Measurements from ENCODE around the gene RNF214.

The RNF214 gene

DNA sequence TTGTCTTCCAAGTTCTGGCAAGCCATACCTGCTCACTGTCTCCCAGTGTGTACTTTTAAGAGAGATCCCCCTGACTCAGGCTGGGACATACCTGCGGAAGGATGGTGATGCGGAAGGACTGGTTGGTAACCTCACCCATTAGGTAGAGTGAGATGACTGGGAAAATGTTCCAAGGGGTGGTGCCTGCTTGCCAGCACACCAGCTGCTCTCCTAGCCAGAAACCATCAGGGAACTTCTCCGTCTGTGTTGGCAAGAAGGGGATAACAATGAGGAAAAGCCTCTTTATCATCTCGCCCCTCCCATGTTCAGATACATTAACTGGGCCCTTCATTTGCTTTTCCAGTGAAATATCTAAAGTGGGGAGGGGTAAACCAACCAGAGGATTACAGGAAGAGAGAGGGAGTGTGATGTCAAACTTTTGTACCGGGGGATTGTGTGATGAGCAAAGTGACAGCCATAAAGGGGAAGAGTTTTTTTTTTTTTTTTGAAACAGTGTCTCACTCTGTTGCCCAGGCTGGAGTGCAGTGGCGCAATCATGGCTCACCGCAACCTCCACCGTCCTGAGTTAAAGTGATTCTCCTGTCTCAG, 58.4 kb downstream of the RNF214 start, which contains the start of gene BACE1-AS:
Gene BACE1-AS, plus strand, starts transcription at position 538 of the 588 bp plus-strand sequence.
- ATAC-seq = no peak
- TF ChIP-seq PPARA (CRISPR knock-in tag; IDR thresholded peaks at IDR 0.05; ENCODE audit: borderline replicate concordance) = no peak
- TF ChIP-seq SNAI2 (CRISPR knock-in tag; IDR thresholded peaks at IDR 0.05) = no peak
- TF ChIP-seq ZC3H10 (CRISPR knock-in tag; IDR thresholded peaks at IDR 0.05) = no peak
- TF ChIP-seq ZNF70 (CRISPR knock-in tag; IDR thresholded peaks at IDR 0.05) = no peak
- no peak for TF ChIP-seq ARNTL (CRISPR knock-in tag; IDR thresholded peaks at IDR 0.05; ENCODE audit: borderline replicate concordance, low read depth)
- no peak for TF ChIP-seq TOX (CRISPR knock-in tag; IDR thresholded peaks at IDR 0.05; ENCODE audit: borderline replicate concordance)
- TF ChIP-seq, protein P1, sequence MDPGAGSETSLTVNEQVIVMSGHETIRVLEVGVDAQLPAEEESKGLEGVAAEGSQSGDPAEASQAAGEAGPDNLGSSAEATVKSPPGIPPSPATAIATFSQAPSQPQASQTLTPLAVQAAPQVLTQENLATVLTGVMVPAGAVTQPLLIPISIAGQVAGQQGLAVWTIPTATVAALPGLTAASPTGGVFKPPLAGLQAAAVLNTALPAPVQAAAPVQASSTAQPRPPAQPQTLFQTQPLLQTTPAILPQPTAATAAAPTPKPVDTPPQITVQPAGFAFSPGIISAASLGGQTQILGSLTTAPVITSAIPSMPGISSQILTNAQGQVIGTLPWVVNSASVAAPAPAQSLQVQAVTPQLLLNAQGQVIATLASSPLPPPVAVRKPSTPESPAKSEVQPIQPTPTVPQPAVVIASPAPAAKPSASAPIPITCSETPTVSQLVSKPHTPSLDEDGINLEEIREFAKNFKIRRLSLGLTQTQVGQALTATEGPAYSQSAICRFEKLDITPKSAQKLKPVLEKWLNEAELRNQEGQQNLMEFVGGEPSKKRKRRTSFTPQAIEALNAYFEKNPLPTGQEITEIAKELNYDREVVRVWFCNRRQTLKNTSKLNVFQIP (CRISPR knock-in tag; IDR thresholded peaks at IDR 0.05; ENCODE audit: borderline replicate concordance, low read depth) = no peak
- TF ChIP-seq ZFP3 (CRISPR knock-in tag; IDR thresholded peaks at IDR 0.05) = no peak
- TF ChIP-seq, protein P2, sequence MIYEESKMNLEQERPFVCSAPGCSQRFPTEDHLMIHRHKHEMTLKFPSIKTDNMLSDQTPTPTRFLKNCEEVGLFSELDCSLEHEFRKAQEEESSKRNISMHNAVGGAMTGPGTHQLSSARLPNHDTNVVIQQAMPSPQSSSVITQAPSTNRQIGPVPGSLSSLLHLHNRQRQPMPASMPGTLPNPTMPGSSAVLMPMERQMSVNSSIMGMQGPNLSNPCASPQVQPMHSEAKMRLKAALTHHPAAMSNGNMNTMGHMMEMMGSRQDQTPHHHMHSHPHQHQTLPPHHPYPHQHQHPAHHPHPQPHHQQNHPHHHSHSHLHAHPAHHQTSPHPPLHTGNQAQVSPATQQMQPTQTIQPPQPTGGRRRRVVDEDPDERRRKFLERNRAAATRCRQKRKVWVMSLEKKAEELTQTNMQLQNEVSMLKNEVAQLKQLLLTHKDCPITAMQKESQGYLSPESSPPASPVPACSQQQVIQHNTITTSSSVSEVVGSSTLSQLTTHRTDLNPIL (CRISPR knock-in tag; IDR thresholded peaks at IDR 0.05; ENCODE audit: low read depth) = no peak
- no peak for TF ChIP-seq ISL1 (CRISPR knock-in tag; IDR thresholded peaks at IDR 0.05)
- TF ChIP-seq RARB (CRISPR knock-in tag; IDR thresholded peaks at IDR 0.05) = no peak
- TF ChIP-seq, protein P3, sequence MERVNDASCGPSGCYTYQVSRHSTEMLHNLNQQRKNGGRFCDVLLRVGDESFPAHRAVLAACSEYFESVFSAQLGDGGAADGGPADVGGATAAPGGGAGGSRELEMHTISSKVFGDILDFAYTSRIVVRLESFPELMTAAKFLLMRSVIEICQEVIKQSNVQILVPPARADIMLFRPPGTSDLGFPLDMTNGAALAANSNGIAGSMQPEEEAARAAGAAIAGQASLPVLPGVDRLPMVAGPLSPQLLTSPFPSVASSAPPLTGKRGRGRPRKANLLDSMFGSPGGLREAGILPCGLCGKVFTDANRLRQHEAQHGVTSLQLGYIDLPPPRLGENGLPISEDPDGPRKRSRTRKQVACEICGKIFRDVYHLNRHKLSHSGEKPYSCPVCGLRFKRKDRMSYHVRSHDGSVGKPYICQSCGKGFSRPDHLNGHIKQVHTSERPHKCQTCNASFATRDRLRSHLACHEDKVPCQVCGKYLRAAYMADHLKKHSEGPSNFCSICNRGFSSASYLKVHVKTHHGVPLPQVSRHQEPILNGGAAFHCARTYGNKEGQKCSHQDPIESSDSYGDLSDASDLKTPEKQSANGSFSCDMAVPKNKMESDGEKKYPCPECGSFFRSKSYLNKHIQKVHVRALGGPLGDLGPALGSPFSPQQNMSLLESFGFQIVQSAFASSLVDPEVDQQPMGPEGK (CRISPR knock-in tag; IDR thresholded peaks at IDR 0.05; ENCODE audit: borderline replicate concordance) = no peak
- TF ChIP-seq BACH2 (CRISPR knock-in tag; IDR thresholded peaks at IDR 0.05; ENCODE audit: borderline replicate concordance) = no peak
- no peak for TF ChIP-seq ZFP30 (CRISPR knock-in tag; IDR thresholded peaks at IDR 0.05)
- no peak for TF ChIP-seq CSDC2 (CRISPR knock-in tag; IDR thresholded peaks at IDR 0.05)
- TF ChIP-seq ESRRG (CRISPR knock-in tag; IDR thresholded peaks at IDR 0.05) = no peak
- no peak for TF ChIP-seq TCF4 (CRISPR knock-in tag; IDR thresholded peaks at IDR 0.05; ENCODE audit: borderline replicate concordance)
- TF ChIP-seq, protein P4, sequence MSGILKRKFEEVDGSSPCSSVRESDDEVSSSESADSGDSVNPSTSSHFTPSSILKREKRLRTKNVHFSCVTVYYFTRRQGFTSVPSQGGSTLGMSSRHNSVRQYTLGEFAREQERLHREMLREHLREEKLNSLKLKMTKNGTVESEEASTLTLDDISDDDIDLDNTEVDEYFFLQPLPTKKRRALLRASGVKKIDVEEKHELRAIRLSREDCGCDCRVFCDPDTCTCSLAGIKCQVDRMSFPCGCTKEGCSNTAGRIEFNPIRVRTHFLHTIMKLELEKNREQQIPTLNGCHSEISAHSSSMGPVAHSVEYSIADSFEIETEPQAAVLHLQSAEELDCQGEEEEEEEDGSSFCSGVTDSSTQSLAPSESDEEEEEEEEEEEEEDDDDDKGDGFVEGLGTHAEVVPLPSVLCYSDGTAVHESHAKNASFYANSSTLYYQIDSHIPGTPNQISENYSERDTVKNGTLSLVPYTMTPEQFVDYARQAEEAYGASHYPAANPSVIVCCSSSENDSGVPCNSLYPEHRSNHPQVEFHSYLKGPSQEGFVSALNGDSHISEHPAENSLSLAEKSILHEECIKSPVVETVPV (CRISPR knock-in tag; IDR thresholded peaks at IDR 0.05) = no peak
- TF ChIP-seq ZNF8 (CRISPR knock-in tag; IDR thresholded peaks at IDR 0.05) = no peak

GRCh38 chr11:117292616-117293015, 60.1 kb downstream of the RNF214 start:
- ATAC-seq = no peak
- no peak for TF ChIP-seq TSHZ2 (CRISPR knock-in tag; IDR thresholded peaks at IDR 0.05)
- TF ChIP-seq ZNF70 (CRISPR knock-in tag; IDR thresholded peaks at IDR 0.05) = no peak
- TF ChIP-seq, protein P3 (CRISPR knock-in tag; IDR thresholded peaks at IDR 0.05; ENCODE audit: borderline replicate concordance) = no peak
- no peak for TF ChIP-seq SNAI2 (CRISPR knock-in tag; IDR thresholded peaks at IDR 0.05)
- no peak for TF ChIP-seq ZFP3 (CRISPR knock-in tag; IDR thresholded peaks at IDR 0.05)
- no peak for TF ChIP-seq CSDC2 (CRISPR knock-in tag; IDR thresholded peaks at IDR 0.05)
- TF ChIP-seq ISL1 (CRISPR knock-in tag; IDR thresholded peaks at IDR 0.05) = no peak
- TF ChIP-seq PPARA (CRISPR knock-in tag; IDR thresholded peaks at IDR 0.05; ENCODE audit: borderline replicate concordance) = no peak
- no peak for TF ChIP-seq TOX (CRISPR knock-in tag; IDR thresholded peaks at IDR 0.05; ENCODE audit: borderline replicate concordance)
- TF ChIP-seq, protein P1 (CRISPR knock-in tag; IDR thresholded peaks at IDR 0.05; ENCODE audit: borderline replicate concordance, low read depth) = no peak
- no peak for TF ChIP-seq ZFP30 (CRISPR knock-in tag; IDR thresholded peaks at IDR 0.05)
- TF ChIP-seq OSR1 (CRISPR knock-in tag; IDR thresholded peaks at IDR 0.05) = no peak
- TF ChIP-seq ZNF565 (CRISPR knock-in tag; conservative IDR thresholded peaks at IDR 0.05; ENCODE audit: low read depth) = no peak
- no peak for TF ChIP-seq ZC3H10 (CRISPR knock-in tag; IDR thresholded peaks at IDR 0.05)
- no peak for TF ChIP-seq ZNF8 (CRISPR knock-in tag; IDR thresholded peaks at IDR 0.05)
- TF ChIP-seq GLIS3 (CRISPR knock-in tag; IDR thresholded peaks at IDR 0.05) = no peak
- TF ChIP-seq ESRRG (CRISPR knock-in tag; IDR thresholded peaks at IDR 0.05) = no peak
- TF ChIP-seq BACH2 (CRISPR knock-in tag; IDR thresholded peaks at IDR 0.05; ENCODE audit: borderline replicate concordance) = no peak
- TF ChIP-seq, protein P4 (CRISPR knock-in tag; IDR thresholded peaks at IDR 0.05) = no peak

All from SK-N-SH treated with all-trans-retinoic acid at 6 μM for 48 hours (cell line).